Upper lobe of right lung (tissue), 1 donor: ENCODE measurements around the gene SND1. TPM values are rescaled to one million over a fixed set of nuclear protein-coding genes. Genes with fewer than 3 reads are reported as not detected.
A peak's percentile ranks its signal among the peaks of the same experiment; 100 is the strongest.

Experiments
- ATAC-seq: fragments of 200-7000 bp; cut with Tn5 transposase; one replicate; pipeline ENCODE4 v1.9.1; 2020; ENCODE audit warnings: mild to moderate bottlenecking, moderate library complexity
- DNase-seq: peaks from one replicate; pipeline ENCODE4 v3.0.0-alpha.2; 2020
- H3K27ac ChIP-seq: fragments of 200-600 bp; one replicate; pipeline ENCODE4 v1.8.0; 2022
- H3K27me3 ChIP-seq: fragments of 200-600 bp; one replicate; pipeline ENCODE4 v1.8.0; 2022; ENCODE audit warnings: mild to moderate bottlenecking
- H3K36me3 ChIP-seq: fragments of 200-600 bp; one replicate; pipeline ENCODE4 v1.8.0; 2022
- H3K4me1 ChIP-seq: fragments of 200-600 bp; one replicate; pipeline ENCODE4 v1.8.0; 2022
- H3K4me3 ChIP-seq: fragments of 200-600 bp; one replicate; pipeline ENCODE4 v1.8.0; 2022; ENCODE audit warnings: mild to moderate bottlenecking
- H3K9me3 ChIP-seq: fragments of 200-600 bp; one replicate; pipeline ENCODE4 v1.8.0; 2022
- CTCF ChIP-seq: fragments of 200-600 bp; IDR thresholded peaks from one replicate; pipeline ENCODE4 v1.8.0; 2022; ENCODE audit warnings: antibody characterized with exemption
- intact Hi-C: fragments of 100-400 bp; cut with DNase I; formaldehyde crosslinking; loops from one replicate; pipeline ENCODE4 v1.11.0; 2022
- total RNA-seq: library from RNA; stranded (reverse); fragmentation: NEBNext Ultra II Directional; extraction: Animal tissue kit (Norgen Biotek cat#: 25700); gene quantifications from one replicate; pipeline ENCODE4 v1.2.1, GENCODE V29; 2021
- donor health status: DM: no; HTN: yes; CAD: no; lungs with severe emphysema.

The SND1 gene
- total RNA-seq, 1 donor from 2014 or later: 150 TPM

- Histone ChIP-seq H3K27me3 (no peaks in the 10 kb centered on the region), H3K27ac (no peak overlapping the region), H3K4me3 (no peak overlapping the region), H3K36me3 (no peaks in the 10 kb centered on the region), H3K9me3 (no peaks in the 10 kb centered on the region), H3K4me1 (peaks cover 20% of the 10 kb centered on the region)
- DNase-seq (no peak), ATAC-seq (peak; percentile 43)
- no peak for TF ChIP-seq CTCF
- intact Hi-C loops: no loop called here
These were observed 245.9 kb downstream of the SND1 start for GRCh38 chr7:127897704-127898454.

GRCh38 chr7:127899411-127899810 lies 247.4 kb downstream of the SND1 start:
- intact Hi-C loops: no loop called here

GRCh38 chr7:127900141-127900540 lies 248.1 kb downstream of the SND1 start:
- Histone ChIP-seq H3K36me3 (no peaks in the 10 kb centered on the region), H3K9me3 (no peaks in the 10 kb centered on the region), H3K27ac (no peak overlapping the region), H3K27me3 (no peaks in the 10 kb centered on the region), H3K4me1 (peaks cover 20% of the 10 kb centered on the region), H3K4me3 (no peak overlapping the region)
- no peak for TF ChIP-seq CTCF
- intact Hi-C loops: no loop called here
- no peak for ATAC-seq
- DNase-seq: no peak

More at GRCh38 chr7:127899411-127899810, 247.4 kb downstream of the SND1 start:
- no peak for ATAC-seq
- Histone ChIP-seq H3K4me1 (peaks cover 20% of the 10 kb centered on the region), H3K27ac (no peak overlapping the region), H3K36me3 (no peaks in the 10 kb centered on the region), H3K27me3 (no peaks in the 10 kb centered on the region), H3K9me3 (no peaks in the 10 kb centered on the region), H3K4me3 (no peak overlapping the region)
- no peak for DNase-seq
- no peak for TF ChIP-seq CTCF

GRCh38 chr7:127900732-127901685 lies 249.0 kb downstream of the SND1 start:
- no peaks in the 10 kb centered on the region for H3K36me3 ChIP-seq

More at GRCh38 chr7:127900732-127901685, 249.0 kb downstream of the SND1 start:
- H3K27ac ChIP-seq: no peak overlapping the region
- peaks cover 25% of the 10 kb centered on the region for H3K4me1 ChIP-seq
- no peak overlapping the region for H3K4me3 ChIP-seq
- intact Hi-C loops: no loop called here
- DNase-seq (no peak), ATAC-seq (no peak)
- no peaks in the 10 kb centered on the region for H3K27me3 ChIP-seq
- TF ChIP-seq CTCF: no peak
- no peaks in the 10 kb centered on the region for H3K9me3 ChIP-seq
